CD4-positive, alpha-beta memory T cell (primary cell): ENCODE data around the gene TRAP1. TPM values are rescaled to one million over a fixed set of nuclear protein-coding genes. Genes with fewer than 3 reads are reported as not detected.
A peak's percentile ranks its signal among the peaks of the same experiment; 100 is the strongest.

Experiments
- CTCF ChIA-PET: fragments of 350-600 bp; sonication (Branson Sonifier 250); formaldehyde crosslinking; loops from one replicate; lab custom pipeline; 2021; ENCODE audit warnings: inconsistent platforms; ENCODE audit not compliant: partially characterized antibody; lab: Charles Lee
- POLR2A ChIA-PET: fragments of 350-600 bp; sonication (Branson Sonifier 250); formaldehyde crosslinking; loops from one replicate; lab custom pipeline; 2021; ENCODE audit not compliant: partially characterized antibody; lab: Charles Lee
- DNase-seq, 5 donors: peaks; one replicate each; pipeline versions ENCODE4 v3.0.0 to v3.0.0-alpha.2; 2020 to 2022; ENCODE audit warnings: mixed read lengths in 1 of 5
- H3K27ac ChIP-seq: one replicate; pipeline ENCODE4 v1.7.0; 2013; ENCODE audit warnings: low read depth, low read length
- H3K27me3 ChIP-seq: 2 replicates; pipeline ENCODE4 v1.7.0; 2013; ENCODE audit warnings: mild to moderate bottlenecking, low read length, moderate library complexity; ENCODE audit not compliant: insufficient read depth
- H3K36me3 ChIP-seq: 2 replicates; pipeline ENCODE4 v1.7.0; 2013; ENCODE audit warnings: mild to moderate bottlenecking, low read length, moderate library complexity; ENCODE audit not compliant: insufficient read depth
- H3K4me1 ChIP-seq: 2 replicates; pipeline ENCODE4 v1.7.0; 2013; ENCODE audit warnings: mild to moderate bottlenecking, low read length, moderate library complexity; ENCODE audit not compliant: insufficient read depth
- H3K4me3 ChIP-seq, 2 donors: one replicate each; pipeline ENCODE4 v1.7.0; 2013; ENCODE audit warnings: low read length in 2 of 2, mild to moderate bottlenecking in 1 of 2
- H3K9me3 ChIP-seq, 2 donors: one replicate each; pipeline ENCODE4 v1.7.0; 2013; ENCODE audit warnings: low read length in 2 of 2, control low read depth in 1 of 2; ENCODE audit not compliant: control insufficient read depth in 1 of 2
- H3K27ac Mint-ChIP-seq, 7 donors: one replicate each; pipeline ENCODE4 v1.8.0; 2020 to 2021; ENCODE audit warnings: mixed read lengths in 7 of 7, mild to moderate bottlenecking in 6 of 7, inconsistent platforms in 3 of 7, moderate library complexity in 3 of 7
- H3K27me3 Mint-ChIP-seq, 2 donors: one replicate each; pipeline ENCODE4 v1.8.0; 2020 to 2021; ENCODE audit warnings: mixed read lengths in 2 of 2
- H3K36me3 Mint-ChIP-seq, 2 donors: one replicate each; pipeline ENCODE4 v1.8.0; 2020 to 2021; ENCODE audit warnings: mixed read lengths in 2 of 2, inconsistent platforms in 1 of 2, mild to moderate bottlenecking in 1 of 2
- H3K4me1 Mint-ChIP-seq, 4 donors: one replicate each; pipeline ENCODE4 v1.8.0; 2020 to 2021; ENCODE audit warnings: mixed read lengths in 4 of 4, mild to moderate bottlenecking in 1 of 4
- H3K4me3 Mint-ChIP-seq, 8 donors: one replicate each; pipeline ENCODE4 v1.8.0; 2020 to 2021; ENCODE audit warnings: mixed read lengths in 8 of 8, mild to moderate bottlenecking in 7 of 8, moderate library complexity in 6 of 8, inconsistent platforms in 3 of 8
- H3K9me3 Mint-ChIP-seq, 8 donors: one replicate each; pipeline ENCODE4 v1.8.0; 2020 to 2021; ENCODE audit warnings: mixed read lengths in 8 of 8, mild to moderate bottlenecking in 5 of 8, inconsistent platforms in 3 of 8, moderate library complexity in 1 of 8
- intact Hi-C: fragments of 100-400 bp; cut with micrococcal nuclease; formaldehyde crosslinking; loops from one replicate; pipeline ENCODE4 v1.15.1; 2023
- polyA plus RNA-seq, 2 donors: library from polyadenylated mRNA; unstranded; fragments of 300-500 nt; fragmentation: Illumina TruSeq; gene quantifications; one replicate each; pipeline ENCODE4 v1.2.3, GENCODE V29; 2021
- total RNA-seq, 2 experiments: library from RNA; stranded (reverse); gene quantifications; one replicate each; pipeline ENCODE4 v1.2.3, GENCODE V29; 2021

The TRAP1 gene
- total and polyA plus RNA-seq, 4 experiments from 2014 or later = 56.4 to 111 (median 80.1) TPM

GRCh38 chr16:3675601-3676130 is 41.7 kb downstream of the TRAP1 start:
- H3K4me3 Mint-ChIP-seq = no peak overlapping the region
- H3K27ac ChIP-seq = no peak overlapping the region
- no peak for DNase-seq
- H3K36me3 ChIP-seq = peaks cover 4% of the 10 kb centered on the region
- no peak overlapping the region for H3K27ac Mint-ChIP-seq
- POLR2A ChIA-PET = interaction anchor here (0.6 kb wide), 1 partner anchor 817 kb away, joined by 3 read pairs; no protein-coding TSS in a partner anchor
- H3K9me3 Mint-ChIP-seq = no peaks in the 10 kb centered on the region
- no peaks in the 10 kb centered on the region for H3K9me3 ChIP-seq
- peaks cover 32 to 46% of the 10 kb centered on the region in 2 donors for H3K36me3 Mint-ChIP-seq
- CTCF ChIA-PET = no interaction called here
- H3K27me3 Mint-ChIP-seq = no peaks in the 10 kb centered on the region
- H3K27me3 ChIP-seq = no peaks in the 10 kb centered on the region
- peaks cover 0 to 4% (median under 1%) of the 10 kb centered on the region in 4 donors for H3K4me1 Mint-ChIP-seq
- intact Hi-C loops = no loop called here
- H3K4me3 ChIP-seq = no peak overlapping the region
- no peaks in the 10 kb centered on the region for H3K4me1 ChIP-seq

- no peaks in the 10 kb centered on the region for H3K4me1 ChIP-seq
- ChIA-PET POLR2A (no interaction called here), CTCF (no interaction called here)
- intact Hi-C loops = no loop called here
- no peak for DNase-seq
- H3K36me3 ChIP-seq = peaks cover 4% of the 10 kb centered on the region
- H3K27me3 Mint-ChIP-seq = no peaks in the 10 kb centered on the region
- no peak overlapping the region for H3K4me3 ChIP-seq
- peaks cover 0 to 5% (median 2%) of the 10 kb centered on the region in 4 donors for H3K4me1 Mint-ChIP-seq
- peaks cover 32 to 43% of the 10 kb centered on the region in 2 donors for H3K36me3 Mint-ChIP-seq
- no peak overlapping the region for H3K4me3 Mint-ChIP-seq
- H3K27ac Mint-ChIP-seq = no peak overlapping the region
- no peak overlapping the region for H3K27ac ChIP-seq
- H3K9me3 ChIP-seq = no peaks in the 10 kb centered on the region
- H3K27me3 ChIP-seq = no peaks in the 10 kb centered on the region
- H3K9me3 Mint-ChIP-seq = no peaks in the 10 kb centered on the region
Measured at GRCh38 chr16:3674513-3675295, 42.6 kb downstream of the TRAP1 start.

- peaks cover 0 to 5% (median 2%) of the 10 kb centered on the region in 4 donors for H3K4me1 Mint-ChIP-seq
- no peak overlapping the region for H3K4me3 Mint-ChIP-seq
- Histone ChIP-seq H3K27me3 (no peaks in the 10 kb centered on the region), H3K27ac (no peak overlapping the region), H3K4me1 (no peaks in the 10 kb centered on the region), H3K4me3 (no peak overlapping the region), H3K9me3 (no peaks in the 10 kb centered on the region), H3K36me3 (peaks cover 4% of the 10 kb centered on the region)
- POLR2A ChIA-PET = no interaction called here
- intact Hi-C loops = no loop called here
- DNase-seq = no peak
- H3K27me3 Mint-ChIP-seq = no peaks in the 10 kb centered on the region
- H3K36me3 Mint-ChIP-seq = peaks cover 36% of the 10 kb centered on the region in 2 donors
- CTCF ChIA-PET = interaction anchor here (0.9 kb wide), 1 partner anchor 11 kb away, joined by 3 read pairs; no protein-coding TSS in a partner anchor
- H3K27ac Mint-ChIP-seq = peak overlapping the region in 1 of 7 donors; percentile 10
- no peaks in the 10 kb centered on the region for H3K9me3 Mint-ChIP-seq
Measured at GRCh38 chr16:3673676-3674377, 43.5 kb downstream of the TRAP1 start.

- H3K36me3 Mint-ChIP-seq = peaks cover 33 to 34% of the 10 kb centered on the region in 2 donors
- no peak overlapping the region for H3K4me3 ChIP-seq
- peaks cover 0 to 5% (median 2%) of the 10 kb centered on the region in 4 donors for H3K4me1 Mint-ChIP-seq
- ChIA-PET POLR2A (no interaction called here), CTCF (interaction anchor here (0.9 kb wide), 1 partner anchor 10 kb away, joined by 3 read pairs; no protein-coding TSS in a partner anchor)
- intact Hi-C loops = no loop called here
- no peaks in the 10 kb centered on the region for H3K9me3 Mint-ChIP-seq
- no peak overlapping the region for H3K27ac ChIP-seq
- no peaks in the 10 kb centered on the region for H3K9me3 ChIP-seq
- no peaks in the 10 kb centered on the region for H3K27me3 Mint-ChIP-seq
- no peak overlapping the region for H3K4me3 Mint-ChIP-seq
- no peaks in the 10 kb centered on the region for H3K27me3 ChIP-seq
- peaks cover 4% of the 10 kb centered on the region for H3K36me3 ChIP-seq
- H3K4me1 ChIP-seq = no peaks in the 10 kb centered on the region
- DNase-seq = no peak
- H3K27ac Mint-ChIP-seq = peak overlapping the region in 3 of 7 donors; percentile 10 to 31 (median 29)
Measured at GRCh38 chr16:3673201-3673600, 44.1 kb downstream of the TRAP1 start.

- ChIA-PET POLR2A (no interaction called here), CTCF (no interaction called here)
- peaks cover 4% of the 10 kb centered on the region for H3K36me3 ChIP-seq
Measured at GRCh38 chr16:3672571-3673041, 44.7 kb downstream of the TRAP1 start.

GRCh38 chr16:3671424-3671823 is 45.9 kb downstream of the TRAP1 start:
- CTCF ChIA-PET = interaction anchor here (1.0 kb wide), 1 partner anchor 10 kb away, joined by 4 read pairs; no protein-coding TSS in a partner anchor

More at GRCh38 chr16:3672571-3673041, 44.7 kb downstream of the TRAP1 start:
- Mint-ChIP-seq H3K27me3 (no peaks in the 10 kb centered on the region), H3K36me3 (peaks cover 27 to 28% of the 10 kb centered on the region in 2 donors), H3K4me3 (no peak overlapping the region), H3K4me1 (peaks cover 0 to 5% (median 2%) of the 10 kb centered on the region in 4 donors), H3K9me3 (no peaks in the 10 kb centered on the region), H3K27ac (no peak overlapping the region)
- no peak overlapping the region for H3K4me3 ChIP-seq
- intact Hi-C loops = no loop called here
- no peak overlapping the region for H3K27ac ChIP-seq
- H3K9me3 ChIP-seq = no peaks in the 10 kb centered on the region
- H3K4me1 ChIP-seq = no peaks in the 10 kb centered on the region
- no peak for DNase-seq
- no peaks in the 10 kb centered on the region for H3K27me3 ChIP-seq

GRCh38 chr16:3670711-3671110 is 46.6 kb downstream of the TRAP1 start:
- no peak overlapping the region for H3K27ac ChIP-seq
- no peak overlapping the region for H3K27ac Mint-ChIP-seq
- DNase-seq = no peak
- H3K27me3 ChIP-seq = no peaks in the 10 kb centered on the region
- intact Hi-C loops = no loop called here
- H3K9me3 ChIP-seq = no peaks in the 10 kb centered on the region
- POLR2A ChIA-PET = no interaction called here
- peaks cover 4% of the 10 kb centered on the region for H3K36me3 ChIP-seq
- H3K9me3 Mint-ChIP-seq = no peaks in the 10 kb centered on the region
- H3K4me3 ChIP-seq = no peak overlapping the region
- peaks cover 23 to 26% of the 10 kb centered on the region in 2 donors for H3K36me3 Mint-ChIP-seq
- peaks cover 7 to 17% (median 9%) of the 10 kb centered on the region in 4 donors for H3K4me1 Mint-ChIP-seq
- no peaks in the 10 kb centered on the region for H3K27me3 Mint-ChIP-seq
- CTCF ChIA-PET = no interaction called here
- peaks cover 8% of the 10 kb centered on the region for H3K4me1 ChIP-seq
- no peak overlapping the region for H3K4me3 Mint-ChIP-seq

More at GRCh38 chr16:3671424-3671823, 45.9 kb downstream of the TRAP1 start:
- no peak overlapping the region for H3K27ac ChIP-seq
- H3K27me3 ChIP-seq = no peaks in the 10 kb centered on the region
- POLR2A ChIA-PET = no interaction called here
- no peaks in the 10 kb centered on the region for H3K9me3 ChIP-seq
- Mint-ChIP-seq H3K36me3 (peaks cover 22 to 26% of the 10 kb centered on the region in 2 donors), H3K9me3 (no peaks in the 10 kb centered on the region), H3K27me3 (no peaks in the 10 kb centered on the region), H3K4me1 (peaks cover 0 to 9% (median 3%) of the 10 kb centered on the region in 4 donors), H3K4me3 (no peak overlapping the region), H3K27ac (no peak overlapping the region)
- DNase-seq = no peak
- H3K4me3 ChIP-seq = no peak overlapping the region
- peaks cover under 1% of the 10 kb centered on the region for H3K4me1 ChIP-seq
- intact Hi-C loops = no loop called here
- peaks cover 4% of the 10 kb centered on the region for H3K36me3 ChIP-seq
